HepG2 (cell line): Measurements from ENCODE around the gene NSG2. TPM values are rescaled to one million over a fixed set of nuclear protein-coding genes. Genes with fewer than 3 reads are reported as not detected.
A peak's percentile ranks its signal among the peaks of the same experiment; 100 is the strongest.

Source experiments
- ATM ChIP-seq: fragments of 450-650 bp; IDR thresholded peaks from 2 replicates; pipeline ENCODE4 v1.7.1; 2017; ENCODE audit warnings: mild to moderate bottlenecking, borderline replicate concordance
- CHD4 ChIP-seq: fragments of 200-600 bp; sonication (generic); IDR thresholded peaks from 2 replicates; pipeline ENCODE4 v1.7.0; 2017; ENCODE audit warnings: mild to moderate bottlenecking, low read length, borderline replicate concordance
- FOSL1 ChIP-seq: sonication (generic); formaldehyde crosslinking; IDR thresholded peaks from 2 replicates; pipeline ENCODE4 v1.9.0; 2021; ENCODE audit warnings: missing genetic modification reagents, borderline replicate concordance
- GRHL1 ChIP-seq: sonication (generic); formaldehyde crosslinking; conservative IDR thresholded peaks from 2 replicates; pipeline ENCODE4 v1.8.0; 2022; ENCODE audit warnings: missing genetic modification reagents
- HOMEZ ChIP-seq: IDR thresholded peaks from 2 replicates; pipeline ENCODE4 v1.6.1; 2016; ENCODE audit warnings: low read depth
- IRF2 ChIP-seq: IDR thresholded peaks from 2 replicates; pipeline ENCODE4 v1.6.1; 2018; ENCODE audit warnings: missing genetic modification reagents, missing compliant biosample characterization
- NKX3-1 ChIP-seq: sonication (generic); formaldehyde crosslinking; IDR thresholded peaks from 2 replicates; pipeline ENCODE4 v1.5.0; 2020; ENCODE audit warnings: missing genetic modification reagents
- SNAI1 ChIP-seq: sonication (generic); formaldehyde crosslinking; IDR thresholded peaks from 2 replicates; pipeline ENCODE4 v1.5.0; 2020; ENCODE audit warnings: mild to moderate bottlenecking, missing genetic modification reagents, borderline replicate concordance
- SRY ChIP-seq: sonication (generic); formaldehyde crosslinking; IDR thresholded peaks from 2 replicates; pipeline ENCODE4 v1.8.0; 2022; ENCODE audit warnings: mild to moderate bottlenecking, missing genetic modification reagents
- SSRP1 ChIP-seq: IDR thresholded peaks from 2 replicates; pipeline ENCODE4 v1.6.1; 2016; ENCODE audit warnings: control low read depth
- TEF ChIP-seq: sonication (generic); formaldehyde crosslinking; IDR thresholded peaks from 2 replicates; pipeline ENCODE4 v1.5.0; 2020; ENCODE audit warnings: missing genetic modification reagents
- TMF1 ChIP-seq: sonication (generic); formaldehyde crosslinking; IDR thresholded peaks from 2 replicates; pipeline ENCODE4 v1.8.1; 2022; ENCODE audit warnings: low read depth, missing genetic modification reagents
- TOE1 ChIP-seq: sonication (generic); formaldehyde crosslinking; IDR thresholded peaks from 2 replicates; pipeline ENCODE4 v1.4.0; 2020; ENCODE audit warnings: mild to moderate bottlenecking, missing genetic modification reagents
- ZMYM2 ChIP-seq: sonication (generic); formaldehyde crosslinking; IDR thresholded peaks from 2 replicates; pipeline ENCODE4 v1.8.0; 2022; ENCODE audit warnings: mild to moderate bottlenecking, missing genetic modification reagents
- ZNF430 ChIP-seq: sonication (generic); formaldehyde crosslinking; IDR thresholded peaks from 2 replicates; pipeline ENCODE4 v1.9.0; 2021; ENCODE audit warnings: mild to moderate bottlenecking, missing genetic modification reagents
- ZNF431 ChIP-seq: sonication (generic); formaldehyde crosslinking; IDR thresholded peaks from 2 replicates; pipeline ENCODE4 v1.9.0; 2022; ENCODE audit warnings: missing genetic modification reagents, low read depth, mild to moderate bottlenecking, borderline replicate concordance
- ZNF512 ChIP-seq: sonication (generic); formaldehyde crosslinking; IDR thresholded peaks from 2 replicates; pipeline ENCODE4 v1.4.0; 2020; ENCODE audit warnings: mild to moderate bottlenecking, missing genetic modification reagents
- ZSCAN22 ChIP-seq: sonication (generic); formaldehyde crosslinking; IDR thresholded peaks from 2 replicates; pipeline ENCODE4 v1.4.0; 2020; ENCODE audit warnings: mild to moderate bottlenecking, missing genetic modification reagents
- polyA plus RNA-seq, 8 experiments: library from polyadenylated mRNA; depleted of rRNA in 3 of 8; stranded (reverse) in 7 of 8; unstranded in 1 of 8; fragments of >200 nt; fragmentation: Illumina TruSeq in 4 of 8; extraction: Trizol in 4 of 8; gene quantifications; 2 replicates each; pipeline versions ENCODE4 v1.2.1 to v1.2.3, GENCODE V29; 2011 to 2016; ENCODE audit warnings: low read depth in 4 of 8, missing spikeins in 1 of 8, mixed read lengths in 1 of 8; ENCODE audit not compliant: insufficient read depth in 1 of 8
- total RNA-seq, 5 experiments: library from RNA; depleted of rRNA; stranded (reverse); fragments of >200 nt; fragmentation: Illumina TruSeq; extraction: Trizol; gene quantifications; 2 replicates each; pipeline ENCODE4 v1.2.3, GENCODE V29; 2016; ENCODE audit warnings: low read depth in 1 of 5
- TF ChIP-seq, protein P1 (sequence below): sonication (generic); formaldehyde crosslinking; IDR thresholded peaks from 2 replicates; pipeline ENCODE4 v1.4.0; 2020; ENCODE audit warnings: missing genetic modification reagents, borderline replicate concordance
- TF ChIP-seq, protein P2 (sequence below): sonication (generic); formaldehyde crosslinking; IDR thresholded peaks from 2 replicates; pipeline ENCODE4 v1.4.0; 2020; ENCODE audit warnings: missing genetic modification reagents, mild to moderate bottlenecking, borderline replicate concordance

The NSG2 gene
- total and polyA plus RNA-seq, 2 of the 13 experiments (the other 11 are each of a cell fraction or from before 2014, with no cell fraction given): 0.21 TPM; not detected in 1

DNA sequence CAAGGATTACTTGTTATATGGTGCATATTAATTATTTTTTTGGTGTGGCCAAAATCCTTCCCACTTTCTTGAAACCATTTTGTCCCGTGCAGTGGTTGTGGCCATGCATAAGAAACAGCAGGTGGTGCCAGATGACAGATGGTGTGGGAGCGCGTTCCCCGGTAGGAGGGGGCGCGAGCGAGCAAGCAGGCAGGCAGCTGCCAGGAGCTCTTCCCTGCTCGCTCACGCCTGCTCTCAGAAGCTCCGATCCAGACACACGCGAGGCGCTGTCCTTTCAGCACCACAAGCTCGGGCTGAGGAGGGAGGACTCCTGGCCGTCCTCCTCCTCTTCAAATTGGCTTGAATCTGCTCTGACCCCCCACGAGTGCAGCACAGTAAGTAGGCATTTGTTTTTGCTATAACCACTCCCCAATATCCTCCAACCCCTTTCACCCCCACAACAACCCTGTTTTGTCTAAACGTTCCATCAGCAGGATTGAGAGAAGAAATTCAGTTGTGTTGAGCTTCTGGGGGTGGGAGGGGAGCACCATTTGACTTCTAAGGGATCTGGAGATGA is at the start of gene NSG2 (continued):
- TF ChIP-seq TEF (CRISPR knock-in tag): no peak
- TF ChIP-seq FOSL1 (CRISPR knock-in tag): no peak
- no peak for TF ChIP-seq SRY (CRISPR knock-in tag)
- no peak for TF ChIP-seq NKX3-1 (CRISPR knock-in tag)
- no peak for TF ChIP-seq SSRP1
- no peak for TF ChIP-seq ZSCAN22
- no peak for TF ChIP-seq TOE1 (CRISPR knock-in tag)
- TF ChIP-seq ZNF512 (CRISPR knock-in tag): no peak
- TF ChIP-seq ZNF431 (CRISPR knock-in tag): peak; percentile 91
- no peak for TF ChIP-seq GRHL1 (CRISPR knock-in tag)
- no peak for TF ChIP-seq ZMYM2
- TF ChIP-seq TMF1 (CRISPR knock-in tag): no peak
- TF ChIP-seq ZNF430: peak; percentile 63
- TF ChIP-seq HOMEZ: 0 out of 2 replicates have a peak, but pooled peaks have one; percentile 55
- TF ChIP-seq SNAI1: no peak
- TF ChIP-seq ATM: no peak
- TF ChIP-seq, protein P1, sequence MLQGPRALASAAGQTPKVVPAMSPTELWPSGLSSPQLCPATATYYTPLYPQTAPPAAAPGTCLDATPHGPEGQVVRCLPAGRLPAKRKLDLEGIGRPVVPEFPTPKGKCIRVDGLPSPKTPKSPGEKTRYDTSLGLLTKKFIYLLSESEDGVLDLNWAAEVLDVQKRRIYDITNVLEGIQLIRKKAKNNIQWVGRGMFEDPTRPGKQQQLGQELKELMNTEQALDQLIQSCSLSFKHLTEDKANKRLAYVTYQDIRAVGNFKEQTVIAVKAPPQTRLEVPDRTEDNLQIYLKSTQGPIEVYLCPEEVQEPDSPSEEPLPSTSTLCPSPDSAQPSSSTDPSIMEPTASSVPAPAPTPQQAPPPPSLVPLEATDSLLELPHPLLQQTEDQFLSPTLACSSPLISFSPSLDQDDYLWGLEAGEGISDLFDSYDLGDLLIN (CRISPR knock-in tag): no peak
- no peak for TF ChIP-seq CHD4
- TF ChIP-seq IRF2: peak; percentile 44; the same call in 1 of the 2 replicates
- TF ChIP-seq, protein P2, sequence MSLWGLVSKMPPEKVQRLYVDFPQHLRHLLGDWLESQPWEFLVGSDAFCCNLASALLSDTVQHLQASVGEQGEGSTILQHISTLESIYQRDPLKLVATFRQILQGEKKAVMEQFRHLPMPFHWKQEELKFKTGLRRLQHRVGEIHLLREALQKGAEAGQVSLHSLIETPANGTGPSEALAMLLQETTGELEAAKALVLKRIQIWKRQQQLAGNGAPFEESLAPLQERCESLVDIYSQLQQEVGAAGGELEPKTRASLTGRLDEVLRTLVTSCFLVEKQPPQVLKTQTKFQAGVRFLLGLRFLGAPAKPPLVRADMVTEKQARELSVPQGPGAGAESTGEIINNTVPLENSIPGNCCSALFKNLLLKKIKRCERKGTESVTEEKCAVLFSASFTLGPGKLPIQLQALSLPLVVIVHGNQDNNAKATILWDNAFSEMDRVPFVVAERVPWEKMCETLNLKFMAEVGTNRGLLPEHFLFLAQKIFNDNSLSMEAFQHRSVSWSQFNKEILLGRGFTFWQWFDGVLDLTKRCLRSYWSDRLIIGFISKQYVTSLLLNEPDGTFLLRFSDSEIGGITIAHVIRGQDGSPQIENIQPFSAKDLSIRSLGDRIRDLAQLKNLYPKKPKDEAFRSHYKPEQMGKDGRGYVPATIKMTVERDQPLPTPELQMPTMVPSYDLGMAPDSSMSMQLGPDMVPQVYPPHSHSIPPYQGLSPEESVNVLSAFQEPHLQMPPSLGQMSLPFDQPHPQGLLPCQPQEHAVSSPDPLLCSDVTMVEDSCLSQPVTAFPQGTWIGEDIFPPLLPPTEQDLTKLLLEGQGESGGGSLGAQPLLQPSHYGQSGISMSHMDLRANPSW (CRISPR knock-in tag): no peak
